Stomach (tissue), 9 donors: ENCODE measurements around the gene MYD88. TPM values are rescaled to one million over a fixed set of nuclear protein-coding genes. Genes with fewer than 3 reads are reported as not detected.
"Not testable (repeated sequence)": the region's sequence is repeated elsewhere in the genome, so short reads cannot be mapped to it uniquely, and the experiment has no call there.

ENCODE experiments used
- DNase-seq, 2 donors: peaks; one replicate each; pipeline versions ENCODE4 v3.0.0 to v3.0.0-alpha.2; 2013 to 2019
- H3K27ac ChIP-seq, 5 donors: fragments of 200-600 bp in 4 of 5; sonication (generic) in 4 of 5; one replicate each; pipeline ENCODE4 v1.5.1; 2013 to 2019; ENCODE audit warnings: mild to moderate bottlenecking in 1 of 5, moderate library complexity in 1 of 5
- H3K27me3 ChIP-seq, 3 donors: fragments of 200-600 bp; sonication (generic); one replicate each; pipeline ENCODE4 v1.5.1; 2017 to 2019; ENCODE audit warnings: mixed run types in 1 of 3
- H3K36me3 ChIP-seq, 4 donors: fragments of 200-600 bp; sonication (generic); 1 replicate in 3 of 4; 2 replicates in 1 of 4; pipeline ENCODE4 v1.5.1; 2016 to 2019
- H3K4me1 ChIP-seq, 4 donors: fragments of 200-600 bp; sonication (generic); one replicate each; pipeline ENCODE4 v1.5.1; 2016 to 2019
- H3K4me3 ChIP-seq, 4 donors: fragments of 200-600 bp; sonication (generic) in 3 of 4; one replicate each; pipeline ENCODE4 v1.5.1; 2016 to 2019; ENCODE audit warnings: mild to moderate bottlenecking in 1 of 4
- H3K9me3 ChIP-seq, 4 donors: fragments of 200-600 bp; sonication (generic); one replicate each; pipeline ENCODE4 v1.5.1; 2016 to 2019
- EP300 ChIP-seq: sonication (generic); formaldehyde crosslinking; IDR thresholded peaks from one replicate; pipeline ENCODE4 v1.6.1; 2017; ENCODE audit warnings: antibody characterized with exemption
- POLR2A ChIP-seq, 4 donors: fragments of 450-650 bp; IDR thresholded peaks; one replicate each; pipeline ENCODE4 v1.6.1; 2016; ENCODE audit warnings: antibody characterized with exemption in 4 of 4, control low read depth in 2 of 4, mild to moderate bottlenecking in 1 of 4, moderate library complexity in 1 of 4
- POLR2AphosphoS5 ChIP-seq, 3 donors: sonication (generic); formaldehyde crosslinking; IDR thresholded peaks; one replicate each; pipeline ENCODE4 v1.6.1; 2016; ENCODE audit warnings: antibody characterized with exemption in 3 of 3
- WGBS, 5 donors: extraction: QIAGEN DNeasy Blood & Tissue Kit in 3 of 5; methylation state at CpG; one replicate each; pipeline versions ENCODE4 v1.1.5 to v1.1.7; 2013 to 2018; 5-methylcytosine and 5-hydroxymethylcytosine counted together
- intact Hi-C: fragments of 100-400 bp; cut with DNase I; formaldehyde crosslinking; loops from one replicate; pipeline ENCODE4 v1.15.1; 2023; ENCODE audit warnings: low total_unique reads
- polyA plus RNA-seq, 3 donors: library from polyadenylated mRNA; stranded (reverse); fragments of 200-250 nt; gene quantifications; one replicate each; pipeline ENCODE4 v1.2.3, GENCODE V29; 2013
- total RNA-seq, 5 donors: library from RNA; depleted of rRNA; stranded (reverse); fragments of >200 nt; gene quantifications; one replicate each; pipeline versions ENCODE4 v1.1.0 to v1.2.3, GENCODE V29; 2014 to 2016
- TF ChIP-seq, protein P1 (sequence below), 7 experiments: fragments of 450-650 bp in 4 of 7; fragments of 200-600 bp in 3 of 7; sonication (generic) in 3 of 7; IDR thresholded peaks; one replicate each; pipeline ENCODE4 v1.5.1; 2016 to 2019; ENCODE audit warnings: antibody characterized with exemption in 7 of 7, control low read depth in 2 of 7, mild to moderate bottlenecking in 1 of 7
- donor health status: healthy with polysubstance abuse.
- donor health status: Bipolar disorder and iron deficiency.
- donor health status: healthy.

The MYD88 gene
- total and polyA plus RNA-seq, 8 donors, result 9.0 to 67.8 (median 31.9) TPM

DNA sequence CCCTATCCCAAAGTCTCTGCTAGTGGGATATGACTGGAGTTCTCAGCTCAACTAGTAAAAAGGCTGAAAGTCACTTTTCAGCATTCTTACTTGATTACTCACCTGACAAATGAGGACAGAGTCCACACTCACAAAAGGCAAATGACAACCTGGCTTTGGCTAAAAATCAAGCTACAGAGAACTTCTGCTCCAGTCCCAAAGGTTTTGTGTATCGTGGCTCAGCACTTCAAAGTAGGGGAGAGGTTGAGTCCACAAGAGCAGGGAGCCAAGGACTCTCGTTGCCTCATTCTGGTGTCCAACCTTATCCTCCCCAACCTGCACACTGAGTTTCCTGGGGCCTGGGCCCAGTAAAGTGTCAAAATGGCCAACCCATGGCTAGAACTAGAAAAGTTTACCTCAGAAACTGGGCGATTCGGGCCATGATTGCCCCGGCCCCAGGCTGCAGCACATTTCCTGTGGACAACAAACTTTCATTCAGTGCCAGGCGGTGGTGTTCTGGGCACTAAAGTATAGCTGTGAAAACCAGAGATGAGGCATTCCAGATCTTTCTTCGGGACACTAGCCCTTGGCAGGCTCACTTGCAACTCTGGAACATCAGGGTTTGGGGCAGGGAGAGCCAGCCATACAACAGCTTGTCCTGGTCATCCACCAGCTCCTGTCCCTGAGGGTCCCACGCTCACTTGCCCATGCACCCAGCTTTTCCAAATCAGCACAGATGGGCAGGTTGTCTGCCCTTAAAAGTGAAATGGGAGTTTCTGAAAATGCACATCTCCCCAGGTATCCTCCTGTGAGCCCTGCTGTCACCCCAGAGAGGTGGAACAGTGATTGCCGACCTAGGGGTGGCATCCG, 4.7 kb upstream of the MYD88 start:
- 58 to 71% (median 66%) methylated on average over 8 to 10 of the region's 10 CpGs for WGBS, 5 donors
- intact Hi-C loops, result no loop called here
- Histone ChIP-seq H3K4me3 (peak overlapping the region in 1 of 4 donors; percentile 15), H3K9me3 (no peaks in the 10 kb centered on the region), H3K27ac (peak overlapping the region; percentile 42 to 98 (median 53)), H3K27me3 (no peaks in the 10 kb centered on the region), H3K4me1 (peaks cover 40 to 79% (median 59%) of the 10 kb centered on the region in 4 donors), H3K36me3 (peaks cover 35 to 63% (median 59%) of the 10 kb centered on the region in 4 donors)
- peak; percentile 42 to 85 for DNase-seq
- TF ChIP-seq POLR2A (IDR thresholded peaks at IDR 0.05) (no peak), EP300 (no peak), POLR2AphosphoS5 (IDR thresholded peaks at IDR 0.05) (peak in 1 of 3 donors; percentile 41)
- TF ChIP-seq, protein P1, sequence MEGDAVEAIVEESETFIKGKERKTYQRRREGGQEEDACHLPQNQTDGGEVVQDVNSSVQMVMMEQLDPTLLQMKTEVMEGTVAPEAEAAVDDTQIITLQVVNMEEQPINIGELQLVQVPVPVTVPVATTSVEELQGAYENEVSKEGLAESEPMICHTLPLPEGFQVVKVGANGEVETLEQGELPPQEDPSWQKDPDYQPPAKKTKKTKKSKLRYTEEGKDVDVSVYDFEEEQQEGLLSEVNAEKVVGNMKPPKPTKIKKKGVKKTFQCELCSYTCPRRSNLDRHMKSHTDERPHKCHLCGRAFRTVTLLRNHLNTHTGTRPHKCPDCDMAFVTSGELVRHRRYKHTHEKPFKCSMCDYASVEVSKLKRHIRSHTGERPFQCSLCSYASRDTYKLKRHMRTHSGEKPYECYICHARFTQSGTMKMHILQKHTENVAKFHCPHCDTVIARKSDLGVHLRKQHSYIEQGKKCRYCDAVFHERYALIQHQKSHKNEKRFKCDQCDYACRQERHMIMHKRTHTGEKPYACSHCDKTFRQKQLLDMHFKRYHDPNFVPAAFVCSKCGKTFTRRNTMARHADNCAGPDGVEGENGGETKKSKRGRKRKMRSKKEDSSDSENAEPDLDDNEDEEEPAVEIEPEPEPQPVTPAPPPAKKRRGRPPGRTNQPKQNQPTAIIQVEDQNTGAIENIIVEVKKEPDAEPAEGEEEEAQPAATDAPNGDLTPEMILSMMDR (IDR thresholded peaks at IDR 0.05), result no peak

DNA sequence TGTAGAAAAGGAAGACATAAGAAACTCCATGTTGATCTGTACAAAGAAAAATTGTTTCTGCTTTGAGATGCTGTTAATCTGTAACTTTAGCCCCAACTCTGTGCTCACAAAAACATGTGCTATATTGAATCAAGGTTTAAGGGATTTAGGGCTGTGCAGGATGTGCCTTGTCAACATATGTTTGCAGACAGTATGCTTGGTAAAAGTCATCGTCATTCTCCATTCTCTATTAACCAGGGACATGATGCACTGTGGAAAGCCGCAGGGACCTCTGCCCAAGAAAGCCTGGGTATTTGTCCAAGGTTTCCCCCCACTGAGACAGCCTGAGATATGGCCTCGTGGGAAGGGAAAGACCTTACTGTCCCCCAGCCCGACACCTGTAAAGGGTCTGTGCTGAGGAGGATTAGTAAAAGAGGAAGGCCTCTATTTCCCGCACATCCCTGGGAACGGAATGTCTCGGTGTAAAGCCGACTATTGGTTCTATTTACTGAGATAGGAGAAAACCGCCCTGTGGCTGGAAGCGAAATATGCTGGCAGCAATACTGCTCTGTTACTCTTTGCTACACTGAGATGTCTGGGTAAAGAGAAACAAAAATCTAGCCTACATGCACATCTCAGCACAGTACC, 3.8 kb upstream of the MYD88 start:
- intact Hi-C loops, H3K27me3 ChIP-seq, H3K9me3 ChIP-seq: not testable (repeated sequence)
- peaks cover 45 to 78% (median 62%) of the 10 kb centered on the region in 4 donors for H3K4me1 ChIP-seq
- peak overlapping the region in 4 of 5 donors; percentile 42 to 98 (median 61) for H3K27ac ChIP-seq
- peaks cover 29 to 54% (median 50%) of the 10 kb centered on the region in 4 donors for H3K36me3 ChIP-seq
- peak overlapping the region in 2 of 4 donors; percentile 92 to 99 for H3K4me3 ChIP-seq
- WGBS, 5 donors, result 51 to 83% (median 57%) methylated on average over 10 of the region's 10 CpGs
- peak in 1 of 2 donors; percentile 24 for DNase-seq

DNA sequence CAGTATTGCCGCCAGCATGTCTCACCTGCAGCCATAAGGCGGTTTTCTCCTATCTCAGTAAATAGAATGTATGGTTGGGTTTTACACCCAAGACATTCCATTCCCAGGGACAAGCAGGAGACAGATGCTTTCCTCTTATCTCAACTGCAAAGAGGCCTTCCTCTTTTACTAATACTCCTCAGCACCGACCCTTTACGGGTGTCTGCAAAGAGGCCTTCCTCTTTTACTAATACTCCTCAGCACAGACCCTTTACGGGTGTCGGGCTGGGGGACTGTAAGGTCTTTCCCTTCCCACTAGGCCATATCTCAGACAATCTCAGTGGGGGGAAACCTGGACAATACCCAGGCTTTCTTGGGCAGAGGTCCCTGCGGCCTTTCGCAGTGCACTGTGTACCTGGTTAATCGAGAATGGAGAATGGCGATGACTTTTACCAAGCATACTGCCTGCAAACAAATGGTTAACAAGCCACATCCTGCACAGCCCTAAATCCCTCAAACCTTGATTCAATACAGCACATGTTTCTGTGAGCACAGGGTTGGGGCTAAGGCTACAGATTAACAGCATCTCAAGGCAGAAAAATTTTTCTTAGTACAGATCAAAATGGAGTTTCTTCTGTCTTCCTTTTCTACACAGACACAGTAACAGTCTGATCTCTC, 2.7 kb upstream of the MYD88 start:
- H3K36me3 ChIP-seq, result peaks cover 20 to 48% (median 43%) of the 10 kb centered on the region in 4 donors
- H3K4me3 ChIP-seq, result peak overlapping the region; percentile 77 to 99 (median 95)
- WGBS, 5 donors, result 32 to 66% (median 43%) methylated on average over 10 of the region's 10 CpGs
- intact Hi-C loops, H3K27me3 ChIP-seq, H3K9me3 ChIP-seq: not testable (repeated sequence)
- DNase-seq, result peak; percentile 23 to 35
- peak overlapping the region in 4 of 5 donors; percentile 91 to 99 (median 95) for H3K27ac ChIP-seq
- peaks cover 51 to 79% (median 72%) of the 10 kb centered on the region in 4 donors for H3K4me1 ChIP-seq

DNA sequence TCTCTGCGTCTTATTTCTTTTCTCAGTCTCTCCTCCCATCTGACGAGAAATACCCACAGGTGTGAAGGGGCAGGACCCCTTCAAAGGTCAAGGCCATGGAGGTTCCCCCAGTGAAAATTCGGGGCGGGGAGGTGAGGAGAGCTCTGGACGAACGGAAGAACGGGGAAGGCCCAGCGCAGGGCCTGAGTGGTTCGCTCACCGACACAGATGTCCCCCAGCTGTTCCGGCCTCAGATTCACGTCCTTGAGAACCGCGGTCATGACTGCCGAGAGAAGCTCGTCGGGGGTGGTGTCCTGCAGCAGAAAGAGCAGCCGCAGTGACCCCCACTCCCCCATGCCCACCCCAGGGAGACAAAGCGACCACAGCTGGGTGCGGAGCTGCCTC, 2.1 kb upstream of the MYD88 start:
- no peaks in the 10 kb centered on the region for H3K9me3 ChIP-seq
- peaks cover 51 to 79% (median 73%) of the 10 kb centered on the region in 4 donors for H3K4me1 ChIP-seq
- peak overlapping the region; percentile 77 to 99 (median 95) for H3K4me3 ChIP-seq
- peak; percentile 30 to 66 for DNase-seq
- intact Hi-C loops, result no loop called here
- peaks cover 20 to 48% (median 43%) of the 10 kb centered on the region in 4 donors for H3K36me3 ChIP-seq
- H3K27me3 ChIP-seq, result no peaks in the 10 kb centered on the region
- peak overlapping the region; percentile 85 to 99 (median 92) for H3K27ac ChIP-seq
- WGBS, 5 donors, result 0 to 1% (median 0%) methylated on average over 17 to 20 of the region's 20 CpGs
- TF ChIP-seq, protein P1 (IDR thresholded peaks at IDR 0.05), result no peak
- TF ChIP-seq EP300, result no peak
- no peak for TF ChIP-seq POLR2A (IDR thresholded peaks at IDR 0.05)
- TF ChIP-seq POLR2AphosphoS5 (IDR thresholded peaks at IDR 0.05), result no peak
